Activated naive CD4-positive, alpha-beta T cell treated with anti-CD3 and anti-CD28 coated beads, Interleukin-2, amount 50 U/mL, for 24 hours (primary cell): Measurements from ENCODE around the gene SYK.
A peak's percentile ranks its signal among the peaks of the same experiment; 100 is the strongest.

Experiments
- H3K27ac Mint-ChIP-seq: one replicate; pipeline ENCODE4 v1.8.0; 2021; ENCODE audit warnings: mild to moderate bottlenecking, mixed read lengths
- H3K27me3 Mint-ChIP-seq: one replicate; pipeline ENCODE4 v1.8.0; 2021; ENCODE audit warnings: mixed read lengths
- H3K36me3 Mint-ChIP-seq: one replicate; pipeline ENCODE4 v1.8.0; 2021; ENCODE audit warnings: mixed read lengths
- H3K4me1 Mint-ChIP-seq: one replicate; pipeline ENCODE4 v1.8.0; 2021; ENCODE audit warnings: mixed read lengths
- H3K4me3 Mint-ChIP-seq: one replicate; pipeline ENCODE4 v1.8.0; 2021; ENCODE audit warnings: mild to moderate bottlenecking, mixed read lengths
- H3K9me3 Mint-ChIP-seq: one replicate; pipeline ENCODE4 v1.8.0; 2021; ENCODE audit warnings: mixed read lengths

Gene SYK

DNA sequence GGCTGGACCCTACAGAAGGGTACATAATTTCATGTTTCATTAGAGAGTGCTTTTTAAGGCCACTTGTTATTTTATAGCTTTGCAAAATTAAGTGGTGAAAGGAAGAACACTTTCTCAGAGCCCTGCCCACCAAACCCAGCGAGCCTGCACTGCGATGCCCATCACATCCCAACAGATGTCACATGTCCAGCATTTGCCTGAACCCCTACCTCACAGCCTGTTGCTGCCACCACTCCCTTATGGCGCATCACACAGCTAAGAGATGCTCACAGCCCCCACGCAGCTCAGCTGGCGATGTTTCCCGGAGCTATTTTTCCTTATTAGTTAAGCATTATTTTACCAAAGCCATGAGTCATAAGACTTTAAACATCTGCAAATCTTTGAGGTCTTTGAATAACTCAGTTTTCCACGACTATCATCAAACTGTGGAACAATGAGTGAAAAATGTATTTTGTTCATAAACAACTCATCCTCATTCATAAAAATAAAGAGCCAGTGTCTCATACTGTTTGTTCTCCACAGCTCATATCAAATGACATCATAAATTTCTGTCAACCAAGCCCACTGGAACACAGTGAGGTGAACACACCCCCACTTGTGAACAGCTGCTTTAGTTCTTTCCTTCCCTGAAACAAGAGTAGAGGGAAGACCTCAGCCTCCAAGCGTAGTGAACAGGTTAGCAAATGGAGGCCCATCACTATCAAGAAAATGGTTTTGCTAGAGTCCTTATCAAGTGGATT is 104.9 kb downstream of the SYK start:
- H3K9me3 Mint-ChIP-seq, result peaks cover 5% of the 10 kb centered on the region
- H3K4me1 Mint-ChIP-seq, result no peaks in the 10 kb centered on the region
- no peak overlapping the region for H3K4me3 Mint-ChIP-seq
- H3K27ac Mint-ChIP-seq, result no peak overlapping the region
- H3K36me3 Mint-ChIP-seq, result peaks cover 3% of the 10 kb centered on the region
- H3K27me3 Mint-ChIP-seq, result no peaks in the 10 kb centered on the region

GRCh38 chr9:90907056-90907445 is 105.4 kb downstream of the SYK start:
- Mint-ChIP-seq H3K36me3 (peaks cover 3% of the 10 kb centered on the region), H3K9me3 (peaks cover 4% of the 10 kb centered on the region), H3K4me1 (no peaks in the 10 kb centered on the region), H3K27me3 (no peaks in the 10 kb centered on the region), H3K4me3 (no peak overlapping the region), H3K27ac (no peak overlapping the region)

- no peaks in the 10 kb centered on the region for H3K27me3 Mint-ChIP-seq
- H3K4me3 Mint-ChIP-seq, result no peak overlapping the region
- H3K4me1 Mint-ChIP-seq, result no peaks in the 10 kb centered on the region
- H3K27ac Mint-ChIP-seq, result no peak overlapping the region
- peaks cover 3% of the 10 kb centered on the region for H3K36me3 Mint-ChIP-seq
- no peaks in the 10 kb centered on the region for H3K9me3 Mint-ChIP-seq
Observed at GRCh38 chr9:90907790-90908189, 106.2 kb downstream of the SYK start.

DNA sequence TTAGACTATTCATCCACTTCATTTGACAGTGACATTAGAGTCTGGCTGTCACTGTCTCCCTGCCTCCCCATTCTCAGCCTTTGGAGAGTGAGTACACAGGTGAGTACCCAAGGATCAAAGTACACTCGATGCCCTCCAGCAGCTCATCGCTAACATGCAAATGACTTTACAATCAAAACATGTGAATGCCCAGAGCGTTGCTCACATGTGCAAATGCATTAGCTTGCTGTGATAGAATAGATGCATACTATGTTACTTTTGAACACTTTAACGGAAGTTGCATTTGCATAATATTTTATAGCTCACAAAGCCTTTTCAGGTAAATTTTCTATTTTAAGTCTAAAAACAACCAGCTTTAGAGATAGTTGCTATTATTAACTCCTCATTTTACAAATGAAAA is 107.6 kb downstream of the SYK start:
- H3K9me3 Mint-ChIP-seq, result no peaks in the 10 kb centered on the region
- no peak overlapping the region for H3K4me3 Mint-ChIP-seq
- H3K4me1 Mint-ChIP-seq, result no peaks in the 10 kb centered on the region
- H3K27me3 Mint-ChIP-seq, result no peaks in the 10 kb centered on the region
- H3K27ac Mint-ChIP-seq, result no peak overlapping the region
- no peaks in the 10 kb centered on the region for H3K36me3 Mint-ChIP-seq

DNA sequence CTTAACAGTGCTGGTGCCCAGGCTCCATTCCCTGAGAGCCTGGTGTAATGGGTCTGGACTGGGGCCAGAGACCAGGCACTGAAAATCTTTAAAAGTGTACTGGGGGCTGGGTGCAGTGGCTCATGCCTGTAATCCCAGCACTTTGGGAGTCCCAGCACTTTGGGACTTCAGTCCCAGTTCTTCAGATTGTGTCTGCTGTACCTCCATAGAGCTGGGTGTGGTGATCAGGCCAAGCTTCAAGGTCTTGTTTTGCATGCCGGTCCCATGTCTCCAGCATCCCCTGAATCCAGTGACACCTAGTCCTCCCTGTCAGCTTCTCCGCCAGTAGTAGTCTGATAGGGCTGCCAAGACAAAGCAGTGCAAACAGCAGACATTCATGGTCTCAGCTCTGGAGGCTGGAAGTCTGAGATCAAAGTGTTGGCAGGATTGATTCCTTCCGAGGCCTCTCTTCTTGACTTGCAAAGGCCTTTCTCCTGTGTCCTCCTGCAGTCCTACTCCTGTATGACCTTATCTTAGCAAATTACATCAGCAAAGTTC is 108.2 kb downstream of the SYK start:
- H3K4me1 Mint-ChIP-seq, result no peaks in the 10 kb centered on the region
- no peaks in the 10 kb centered on the region for H3K27me3 Mint-ChIP-seq
- no peak overlapping the region for H3K27ac Mint-ChIP-seq
- no peaks in the 10 kb centered on the region for H3K36me3 Mint-ChIP-seq
- no peaks in the 10 kb centered on the region for H3K9me3 Mint-ChIP-seq
- no peak overlapping the region for H3K4me3 Mint-ChIP-seq

- Mint-ChIP-seq H3K36me3 (no peaks in the 10 kb centered on the region), H3K27me3 (no peaks in the 10 kb centered on the region), H3K4me1 (no peaks in the 10 kb centered on the region), H3K4me3 (no peak overlapping the region), H3K27ac (no peak overlapping the region), H3K9me3 (no peaks in the 10 kb centered on the region)
Observed at GRCh38 chr9:90914196-90914595, 112.6 kb downstream of the SYK start.

GRCh38 chr9:90914868-90915483 is 113.4 kb downstream of the SYK start:
- H3K4me1 Mint-ChIP-seq, result no peaks in the 10 kb centered on the region
- H3K36me3 Mint-ChIP-seq, result no peaks in the 10 kb centered on the region
- no peaks in the 10 kb centered on the region for H3K27me3 Mint-ChIP-seq
- H3K4me3 Mint-ChIP-seq, result no peak overlapping the region
- H3K9me3 Mint-ChIP-seq, result no peaks in the 10 kb centered on the region
- peak overlapping the region; percentile 17 for H3K27ac Mint-ChIP-seq

DNA sequence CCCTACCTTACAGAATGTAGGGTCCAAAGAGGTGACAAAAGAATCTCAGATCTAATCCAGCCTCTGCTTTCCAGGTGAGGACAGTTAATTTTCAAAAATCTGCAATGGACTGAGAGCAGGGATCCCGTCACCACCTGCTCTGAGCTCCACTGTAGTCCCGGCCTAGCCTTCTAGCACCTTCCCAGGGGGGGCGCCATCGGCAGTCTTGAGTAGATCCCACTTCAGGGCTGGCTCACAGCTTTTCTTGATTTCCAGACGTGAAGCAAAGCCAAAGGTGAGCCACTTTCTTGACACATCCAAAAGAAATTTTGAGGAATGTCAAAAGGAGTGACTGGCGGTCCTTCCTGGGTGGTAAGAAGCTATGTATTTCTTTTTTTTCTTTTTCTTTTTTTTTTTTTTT is 114.1 kb downstream of the SYK start:
- Mint-ChIP-seq H3K27ac (no peak overlapping the region), H3K4me3 (no peak overlapping the region), H3K36me3 (no peaks in the 10 kb centered on the region), H3K4me1 (no peaks in the 10 kb centered on the region), H3K27me3 (no peaks in the 10 kb centered on the region), H3K9me3 (no peaks in the 10 kb centered on the region)

GRCh38 chr9:90916147-90916734 is 114.6 kb downstream of the SYK start:
- Mint-ChIP-seq H3K27me3 (no peaks in the 10 kb centered on the region), H3K4me1 (no peaks in the 10 kb centered on the region), H3K9me3 (no peaks in the 10 kb centered on the region), H3K4me3 (no peak overlapping the region), H3K27ac (no peak overlapping the region), H3K36me3 (no peaks in the 10 kb centered on the region)

GRCh38 chr9:90919883-90920282 is 118.3 kb downstream of the SYK start:
- Mint-ChIP-seq H3K4me1 (no peaks in the 10 kb centered on the region), H3K27me3 (peaks cover 3% of the 10 kb centered on the region), H3K4me3 (no peak overlapping the region), H3K27ac (no peak overlapping the region), H3K9me3 (no peaks in the 10 kb centered on the region), H3K36me3 (no peaks in the 10 kb centered on the region)

DNA sequence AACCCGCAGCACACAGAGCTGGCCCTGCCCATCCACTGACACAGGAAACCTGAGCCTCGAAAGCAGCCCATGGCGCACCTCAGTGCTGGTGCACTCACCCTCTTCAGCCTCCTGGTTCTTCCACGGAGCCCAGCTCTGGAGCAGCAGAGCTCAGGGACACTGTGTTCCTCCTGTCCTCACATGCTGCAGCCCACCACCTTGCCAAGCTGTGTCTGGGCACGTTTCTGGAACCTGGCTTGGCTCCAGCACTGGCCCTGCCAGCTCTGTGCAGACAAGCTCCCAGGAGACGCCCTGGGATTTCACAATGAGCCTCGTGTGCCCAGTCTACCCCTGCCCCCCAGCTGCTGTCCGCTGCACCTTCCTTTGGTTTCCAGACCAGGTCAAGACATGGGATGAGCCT is 119.5 kb downstream of the SYK start:
- no peaks in the 10 kb centered on the region for H3K4me1 Mint-ChIP-seq
- H3K27ac Mint-ChIP-seq, result no peak overlapping the region
- no peaks in the 10 kb centered on the region for H3K9me3 Mint-ChIP-seq
- no peak overlapping the region for H3K4me3 Mint-ChIP-seq
- no peaks in the 10 kb centered on the region for H3K36me3 Mint-ChIP-seq
- peaks cover 5% of the 10 kb centered on the region for H3K27me3 Mint-ChIP-seq

DNA sequence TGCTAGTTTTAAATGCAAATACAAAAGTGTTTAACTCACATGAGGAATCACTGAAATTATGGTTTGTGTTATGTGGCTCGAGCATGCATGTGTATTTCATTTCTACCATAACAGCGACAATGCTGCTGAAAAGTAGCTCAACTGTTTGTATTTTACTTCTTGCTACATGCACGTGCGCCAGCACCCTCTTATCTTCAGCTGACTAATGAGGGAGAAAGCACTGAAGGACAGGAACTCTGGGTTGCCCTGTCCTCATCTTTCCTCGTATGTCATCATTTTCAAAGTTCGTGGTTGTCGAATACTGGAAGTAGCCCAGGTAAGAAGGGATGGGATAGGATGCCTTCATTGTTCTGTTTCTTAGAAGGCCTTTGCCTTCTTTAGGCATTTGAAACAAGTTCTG is 120.3 kb downstream of the SYK start:
- no peak overlapping the region for H3K4me3 Mint-ChIP-seq
- no peak overlapping the region for H3K27ac Mint-ChIP-seq
- no peaks in the 10 kb centered on the region for H3K9me3 Mint-ChIP-seq

DNA sequence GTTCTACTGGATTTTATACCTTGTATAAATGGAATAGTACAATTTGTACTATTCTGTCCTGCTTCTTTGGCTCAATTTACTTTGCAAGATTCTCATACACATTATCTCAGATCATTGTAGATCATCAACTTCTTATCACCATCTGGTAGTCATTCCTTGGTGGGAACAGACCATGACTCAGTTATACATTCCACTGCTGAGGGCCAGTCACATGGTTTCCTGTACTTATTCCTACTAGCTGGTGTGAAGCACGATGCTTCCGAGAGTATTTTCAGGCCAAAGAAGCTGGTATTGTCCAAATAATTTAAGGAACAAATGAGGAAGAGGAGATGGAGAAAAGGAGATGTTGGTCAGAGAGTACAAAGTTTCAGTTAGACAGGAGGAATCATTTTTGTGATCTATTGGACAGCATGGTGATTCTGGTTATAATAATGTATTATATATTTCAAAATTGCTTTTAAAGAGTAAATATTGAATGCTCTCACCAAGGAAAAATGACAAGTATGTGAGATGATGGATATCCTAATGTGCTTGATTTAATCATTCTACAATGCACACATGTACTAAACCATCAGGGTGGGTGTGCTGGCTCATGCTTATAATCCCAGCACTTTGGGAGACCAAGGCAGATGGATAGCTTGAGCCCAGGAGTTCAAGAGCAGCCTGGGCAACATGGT is 124.1 kb downstream of the SYK start:
- no peaks in the 10 kb centered on the region for H3K36me3 Mint-ChIP-seq
- no peak overlapping the region for H3K4me3 Mint-ChIP-seq
- H3K27me3 Mint-ChIP-seq, result peaks cover 7% of the 10 kb centered on the region
- no peak overlapping the region for H3K27ac Mint-ChIP-seq
- no peaks in the 10 kb centered on the region for H3K4me1 Mint-ChIP-seq
- no peaks in the 10 kb centered on the region for H3K9me3 Mint-ChIP-seq

More for the DNA sequence above, 120.3 kb downstream of the SYK start:
- Mint-ChIP-seq H3K27me3 (peaks cover 5% of the 10 kb centered on the region), H3K4me1 (no peaks in the 10 kb centered on the region), H3K36me3 (no peaks in the 10 kb centered on the region)

DNA sequence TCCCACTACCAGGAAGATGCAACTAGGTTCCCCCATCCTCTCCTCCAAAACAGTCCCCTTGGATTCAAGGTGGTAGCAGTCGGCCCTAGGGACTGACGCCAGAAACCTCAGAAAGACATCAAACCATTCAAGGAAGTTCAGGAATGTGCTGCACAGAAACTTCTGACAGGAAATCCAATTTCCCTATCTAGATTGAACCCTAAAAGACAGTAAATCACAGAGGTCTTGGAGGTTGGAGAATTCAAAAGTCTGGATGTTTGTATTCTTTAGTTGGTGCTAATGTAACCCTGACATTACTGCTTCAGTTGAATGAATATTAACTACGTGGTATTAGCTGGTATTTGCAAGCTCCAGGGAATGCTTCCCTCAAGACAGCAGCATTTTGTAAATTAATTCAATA is 125.3 kb downstream of the SYK start:
- Mint-ChIP-seq H3K36me3 (no peaks in the 10 kb centered on the region), H3K9me3 (no peaks in the 10 kb centered on the region), H3K4me3 (no peak overlapping the region), H3K27me3 (peaks cover 7% of the 10 kb centered on the region), H3K27ac (no peak overlapping the region), H3K4me1 (no peaks in the 10 kb centered on the region)

DNA sequence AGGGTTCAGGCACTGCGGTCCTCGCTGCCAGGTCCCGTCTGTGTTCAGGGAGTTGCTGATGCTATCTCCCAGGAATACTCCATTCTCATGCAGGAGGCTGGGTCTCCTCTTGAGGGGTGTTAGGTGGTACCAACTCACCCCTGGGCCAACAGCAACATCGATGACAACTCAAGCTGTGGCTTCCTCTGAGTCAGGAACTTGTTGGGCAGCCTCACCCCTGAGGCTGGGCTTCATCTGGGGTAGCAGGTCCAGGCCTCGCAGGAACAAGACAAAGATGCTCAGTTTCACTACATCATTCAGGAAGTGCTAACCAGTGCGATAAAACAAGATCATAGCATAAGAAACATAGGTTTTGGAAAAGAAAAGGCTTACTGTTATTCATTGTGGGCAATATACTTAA is 125.9 kb downstream of the SYK start:
- no peaks in the 10 kb centered on the region for H3K9me3 Mint-ChIP-seq
- no peak overlapping the region for H3K27ac Mint-ChIP-seq

GRCh38 chr9:90929626-90930025 is 128.0 kb downstream of the SYK start:
- Mint-ChIP-seq H3K27ac (no peak overlapping the region), H3K27me3 (peaks cover 5% of the 10 kb centered on the region), H3K9me3 (no peaks in the 10 kb centered on the region)

More for the DNA sequence above, 125.9 kb downstream of the SYK start:
- H3K4me1 Mint-ChIP-seq, result no peaks in the 10 kb centered on the region
- H3K36me3 Mint-ChIP-seq, result no peaks in the 10 kb centered on the region
- peaks cover 7% of the 10 kb centered on the region for H3K27me3 Mint-ChIP-seq
- no peak overlapping the region for H3K4me3 Mint-ChIP-seq

More at GRCh38 chr9:90929626-90930025, 128.0 kb downstream of the SYK start:
- Mint-ChIP-seq H3K4me3 (no peak overlapping the region), H3K4me1 (no peaks in the 10 kb centered on the region), H3K36me3 (no peaks in the 10 kb centered on the region)
